ENCODE measurements around the gene POFUT1.

DNA sequence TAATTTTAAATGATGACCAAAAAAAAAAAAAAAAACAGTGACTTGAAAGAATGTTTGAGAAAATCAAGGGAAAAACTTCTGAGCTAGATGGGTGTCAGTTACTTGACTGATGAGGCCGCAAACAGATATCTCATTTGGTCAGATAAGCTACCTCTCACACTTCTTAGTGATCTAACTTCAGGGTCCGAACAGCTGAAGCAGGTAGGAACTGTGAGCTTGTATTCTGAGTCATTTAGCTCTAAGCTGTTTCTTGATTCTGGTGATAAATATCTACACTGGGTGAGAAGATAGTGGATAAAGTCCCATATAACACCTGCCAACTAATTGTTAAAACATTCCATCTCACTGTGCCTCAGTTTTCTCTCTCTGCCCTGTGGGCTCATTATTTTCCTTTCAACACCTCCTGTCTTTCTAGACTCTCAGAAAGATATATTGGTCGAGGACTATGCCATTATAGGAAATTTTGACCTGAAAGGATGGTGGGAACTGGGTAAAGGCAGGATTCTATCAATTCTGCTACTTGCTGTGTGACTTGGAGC is 77.5 kb downstream of the POFUT1 start:
- TF ChIP-seq, protein P1, sequence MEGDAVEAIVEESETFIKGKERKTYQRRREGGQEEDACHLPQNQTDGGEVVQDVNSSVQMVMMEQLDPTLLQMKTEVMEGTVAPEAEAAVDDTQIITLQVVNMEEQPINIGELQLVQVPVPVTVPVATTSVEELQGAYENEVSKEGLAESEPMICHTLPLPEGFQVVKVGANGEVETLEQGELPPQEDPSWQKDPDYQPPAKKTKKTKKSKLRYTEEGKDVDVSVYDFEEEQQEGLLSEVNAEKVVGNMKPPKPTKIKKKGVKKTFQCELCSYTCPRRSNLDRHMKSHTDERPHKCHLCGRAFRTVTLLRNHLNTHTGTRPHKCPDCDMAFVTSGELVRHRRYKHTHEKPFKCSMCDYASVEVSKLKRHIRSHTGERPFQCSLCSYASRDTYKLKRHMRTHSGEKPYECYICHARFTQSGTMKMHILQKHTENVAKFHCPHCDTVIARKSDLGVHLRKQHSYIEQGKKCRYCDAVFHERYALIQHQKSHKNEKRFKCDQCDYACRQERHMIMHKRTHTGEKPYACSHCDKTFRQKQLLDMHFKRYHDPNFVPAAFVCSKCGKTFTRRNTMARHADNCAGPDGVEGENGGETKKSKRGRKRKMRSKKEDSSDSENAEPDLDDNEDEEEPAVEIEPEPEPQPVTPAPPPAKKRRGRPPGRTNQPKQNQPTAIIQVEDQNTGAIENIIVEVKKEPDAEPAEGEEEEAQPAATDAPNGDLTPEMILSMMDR (IDR thresholded peaks at IDR 0.05) = no peak
- TF ChIP-seq POLR2A (IDR thresholded peaks at IDR 0.05) = no peak

Measured in heart left ventricle (tissue), 13 donors.